GM12878 (cell line): ENCODE measurements around the gene PROSER3. TPM values are rescaled to one million over a fixed set of nuclear protein-coding genes. Genes with fewer than 3 reads are reported as not detected.

Experiments used
- ASH2L ChIP-seq: fragments of 300-600, 200-600 bp; sonication (generic); IDR thresholded peaks from 2 replicates; pipeline ENCODE4 v1.6.1; 2017; ENCODE audit warnings: low read depth, mild to moderate bottlenecking, borderline replicate concordance
- ATF7 ChIP-seq: fragments of 450-650 bp; IDR thresholded peaks from 2 replicates; pipeline ENCODE4 v1.6.1; 2016; ENCODE audit warnings: low read depth, mild to moderate bottlenecking
- BHLHE40 ChIP-seq, 2 experiments: fragments of 450-650 bp in 1 of 2; IDR thresholded peaks; 2 replicates each; pipeline ENCODE4 v1.6.1; 2011 to 2017; ENCODE audit warnings: low read depth in 2 of 2, borderline replicate concordance in 1 of 2, improper control_type of control experiment in 1 of 2, low read length in 1 of 2, mild to moderate bottlenecking in 1 of 2
- CBX5 ChIP-seq: sonication (generic); IDR thresholded peaks from 2 replicates; pipeline ENCODE4 v1.6.1; 2016; ENCODE audit warnings: low read depth, moderate library complexity, mild to moderate bottlenecking, inconsistent platforms
- CHD1 ChIP-seq: IDR thresholded peaks from 2 replicates; pipeline ENCODE4 v1.6.1; 2012; ENCODE audit warnings: low read depth, low read length, improper control_type of control experiment
- CHD2 ChIP-seq: IDR thresholded peaks from 2 replicates; pipeline ENCODE4 v1.6.1; 2011; ENCODE audit warnings: low read depth, low read length, improper control_type of control experiment, borderline replicate concordance
- CHD4 ChIP-seq: fragments of 200-600 bp; sonication (generic); IDR thresholded peaks from 2 replicates; pipeline ENCODE4 v1.6.1; 2016; ENCODE audit warnings: mild to moderate bottlenecking
- CREM ChIP-seq: IDR thresholded peaks from 2 replicates; pipeline ENCODE4 v1.6.1; 2014; ENCODE audit warnings: antibody characterized with exemption, low read depth
- EGR1 ChIP-seq, 2 experiments: IDR thresholded peaks; 1 replicate in 1 of 2; 2 replicates in 1 of 2; pipeline ENCODE4 v1.6.1; 2011 to 2012; ENCODE audit warnings: low read depth in 2 of 2, low read length in 2 of 2, borderline replicate concordance in 1 of 2, mild to moderate bottlenecking in 1 of 2, moderate library complexity in 1 of 2
- GABPA ChIP-seq: IDR thresholded peaks from 2 replicates; pipeline ENCODE4 v1.6.1; 2014; ENCODE audit warnings: antibody characterized with exemption, low read depth, mild to moderate bottlenecking, inconsistent platforms
- HCFC1 ChIP-seq: fragments of 150-350 bp; IDR thresholded peaks from 2 replicates; pipeline ENCODE4 v1.6.1; 2014; ENCODE audit warnings: low read length
- KLF5 ChIP-seq: fragments of 450-650 bp; IDR thresholded peaks from 2 replicates; pipeline ENCODE4 v1.6.1; 2014; ENCODE audit warnings: mild to moderate bottlenecking; ENCODE audit not compliant: partially characterized antibody
- MEF2A ChIP-seq: IDR thresholded peaks from 2 replicates; pipeline ENCODE4 v1.6.1; 2011; ENCODE audit warnings: low read depth, mild to moderate bottlenecking, low read length, moderate library complexity; ENCODE audit not compliant: insufficient read depth
- MEF2B ChIP-seq: fragments of 450-650 bp; IDR thresholded peaks from 2 replicates; pipeline ENCODE4 v1.6.1; 2018; ENCODE audit warnings: mild to moderate bottlenecking, moderate library complexity; ENCODE audit not compliant: partially characterized antibody, poor library complexity, severe bottlenecking
- NR2C2 ChIP-seq: IDR thresholded peaks from 2 replicates; pipeline ENCODE4 v1.6.1; 2011; ENCODE audit warnings: borderline replicate concordance, low read depth; ENCODE audit not compliant: control insufficient read depth, insufficient read length
- NRF1 ChIP-seq: conservative IDR thresholded peaks from 2 replicates; pipeline ENCODE4 v1.6.1; 2011; ENCODE audit warnings: mild to moderate bottlenecking, low read depth, low read length, improper control_type of control experiment
- PAX8 ChIP-seq: fragments of 450-650 bp; IDR thresholded peaks from 2 replicates; pipeline ENCODE4 v1.6.1; 2017; ENCODE audit warnings: mild to moderate bottlenecking, moderate library complexity
- RELA ChIP-seq: fragments of 450-650 bp; IDR thresholded peaks from 2 replicates; pipeline ENCODE4 v1.8.0; 2014; ENCODE audit warnings: borderline replicate concordance; ENCODE audit not compliant: partially characterized antibody
- SIX5 ChIP-seq: IDR thresholded peaks from 2 replicates; pipeline ENCODE4 v1.6.1; 2011; ENCODE audit warnings: mild to moderate bottlenecking, low read depth, low read length, moderate library complexity; ENCODE audit not compliant: severe bottlenecking
- SMAD5 ChIP-seq: IDR thresholded peaks from 2 replicates; pipeline ENCODE4 v1.6.1; 2016; ENCODE audit warnings: antibody characterized with exemption, low read depth
- SMARCA5 ChIP-seq: fragments of 450-650 bp; IDR thresholded peaks from 2 replicates; pipeline ENCODE4 v1.6.1; 2017; ENCODE audit warnings: mild to moderate bottlenecking
- SREBF1 ChIP-seq: IDR thresholded peaks from 2 replicates; pipeline ENCODE4 v1.6.1; 2012; ENCODE audit warnings: mild to moderate bottlenecking, low read length
- TAF1 ChIP-seq: IDR thresholded peaks from 2 replicates; pipeline ENCODE4 v1.6.1; 2011; ENCODE audit warnings: mild to moderate bottlenecking, low read depth, low read length, borderline replicate concordance
- TARDBP ChIP-seq: IDR thresholded peaks from 2 replicates; pipeline ENCODE4 v1.6.1; 2016; ENCODE audit warnings: borderline replicate concordance
- TCF3 ChIP-seq: IDR thresholded peaks from 2 replicates; pipeline ENCODE4 v1.6.1; 2012; ENCODE audit warnings: low read depth, mild to moderate bottlenecking, low read length, borderline replicate concordance; ENCODE audit not compliant: insufficient read depth
- YY1 ChIP-seq: IDR thresholded peaks from 2 replicates; pipeline ENCODE4 v1.6.1; 2011; ENCODE audit warnings: low read depth, mild to moderate bottlenecking, low read length
- ZNF274 ChIP-seq: IDR thresholded peaks from one replicate; pipeline ENCODE4 v1.8.0; 2011; ENCODE audit not compliant: insufficient read length, insufficient read depth
- ZSCAN29 ChIP-seq: fragments of 450-650 bp; IDR thresholded peaks from 2 replicates; pipeline ENCODE4 v1.6.1; 2017; ENCODE audit warnings: mild to moderate bottlenecking, moderate library complexity
- polyA plus RNA-seq, 11 experiments: library from polyadenylated mRNA; depleted of rRNA in 4 of 11; unstranded in 6 of 11; stranded (reverse) in 5 of 11; fragments of >200 nt; fragmentation: Nextera tagmentation in 4 of 11; fragmentation: Illumina TruSeq in 1 of 11; extraction: Ambion mirVana in 4 of 11; extraction: Trizol in 1 of 11; gene quantifications; 1 replicate in 1 of 11; 2 replicates in 10 of 11; pipeline versions ENCODE4 v1.2.1 to v1.2.3, GENCODE V29; 2011 to 2016; ENCODE audit warnings: inconsistent platforms in 2 of 11, missing spikeins in 2 of 11, low read depth in 1 of 11
- total RNA-seq, 4 experiments: library from RNA; depleted of rRNA in 3 of 4; stranded (reverse); fragments of >200 nt in 3 of 4; fragmentation: Illumina TruSeq in 1 of 4; extraction: Trizol in 1 of 4; gene quantifications; 2 replicates each; pipeline versions ENCODE4 v1.2.1 to v1.2.3, GENCODE V29; 2013 to 2021
- TF ChIP-seq, protein P1 (sequence below): IDR thresholded peaks from 2 replicates; pipeline ENCODE4 v1.6.1; 2011; ENCODE audit warnings: low read depth, mild to moderate bottlenecking, low read length, moderate library complexity, borderline replicate concordance; ENCODE audit errors: extremely low read depth
- TF ChIP-seq, protein P2 (sequence below): fragments of 150-350 bp; IDR thresholded peaks from 2 replicates; pipeline ENCODE4 v1.6.1; 2014; ENCODE audit warnings: mild to moderate bottlenecking, low read depth, low read length

The PROSER3 gene
- total and polyA plus RNA-seq, 10 of the 15 experiments (the other 5 are each of a cell fraction or from before 2014, with no cell fraction given): 0.85 to 25.1 (median 9.6) TPM

DNA sequence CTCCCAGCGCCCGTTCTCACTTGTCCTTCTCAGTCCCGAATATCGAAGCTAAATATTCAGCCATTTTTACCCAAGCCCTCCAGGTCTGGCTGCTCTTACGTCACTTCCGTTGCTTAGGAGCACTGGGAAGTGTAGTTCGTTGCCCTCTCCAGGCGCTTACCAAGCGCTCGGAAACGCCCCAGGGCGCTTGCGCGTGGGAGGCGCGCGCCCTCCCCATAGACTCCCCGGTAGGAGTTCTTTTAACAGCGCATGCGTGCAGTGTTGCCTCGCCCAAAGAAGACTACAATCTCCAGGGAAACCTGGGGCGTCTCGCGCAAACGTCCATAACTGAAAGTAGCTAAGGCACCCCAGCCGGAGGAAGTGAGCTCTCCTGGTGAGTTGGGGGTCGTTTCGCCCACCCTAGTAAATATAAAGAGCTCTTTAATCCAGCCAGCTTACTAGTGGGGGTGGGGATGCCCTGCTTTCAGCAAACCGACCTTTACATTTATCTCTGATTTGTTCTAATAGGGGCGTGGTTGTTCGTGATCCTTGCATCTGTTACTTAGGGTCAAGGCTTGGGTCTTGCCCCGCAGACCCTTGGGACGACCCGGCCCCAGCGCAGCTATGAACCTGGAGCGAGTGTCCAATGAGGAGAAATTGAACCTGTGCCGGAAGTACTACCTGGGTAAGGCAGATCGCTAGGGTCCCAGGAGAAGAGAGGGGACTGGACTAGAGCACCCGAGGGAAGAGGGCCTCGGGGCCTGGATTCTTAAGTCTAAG lies 12.5 kb upstream of the PROSER3 start, which contains the start of the genes PSENEN and U2AF1L4 (continued):
- TF ChIP-seq SREBF1: peak; percentile 66
- TF ChIP-seq CBX5: no peak
- no peak for TF ChIP-seq RELA
- peak; percentile 97 for TF ChIP-seq CREM
- TF ChIP-seq TCF3: no peak
- TF ChIP-seq ZSCAN29: no peak
- TF ChIP-seq KLF5: no peak
- TF ChIP-seq ASH2L: no peak
- peak; percentile 60; the same call in 1 of the 2 replicates for TF ChIP-seq TAF1
- TF ChIP-seq EGR1 (IDR thresholded peaks at IDR 0.05; ENCODE audit: borderline replicate concordance in 1 of 2, low read depth in 2 of 2, low read length in 2 of 2): peak in 1 of 2 experiments; percentile 65; a peak in 2 of 3 replicates
- peak; percentile 88 for TF ChIP-seq ATF7
- 0 out of 2 replicates have a peak, but pooled peaks have one; percentile 49 for TF ChIP-seq TARDBP
- TF ChIP-seq CHD4: no peak
- no peak for TF ChIP-seq NR2C2
- TF ChIP-seq BHLHE40 (IDR thresholded peaks at IDR 0.05; ENCODE audit: borderline replicate concordance in 1 of 2, low read depth in 2 of 2, low read length in 1 of 2): no peak
- TF ChIP-seq, protein P1, sequence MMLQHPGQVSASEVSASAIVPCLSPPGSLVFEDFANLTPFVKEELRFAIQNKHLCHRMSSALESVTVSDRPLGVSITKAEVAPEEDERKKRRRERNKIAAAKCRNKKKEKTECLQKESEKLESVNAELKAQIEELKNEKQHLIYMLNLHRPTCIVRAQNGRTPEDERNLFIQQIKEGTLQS: peak; percentile 27; the same call in 1 of the 2 replicates
- TF ChIP-seq CHD1: no peak
- TF ChIP-seq MEF2B: peak; percentile 46
- peak; percentile 94 for TF ChIP-seq YY1
- TF ChIP-seq, protein P2, sequence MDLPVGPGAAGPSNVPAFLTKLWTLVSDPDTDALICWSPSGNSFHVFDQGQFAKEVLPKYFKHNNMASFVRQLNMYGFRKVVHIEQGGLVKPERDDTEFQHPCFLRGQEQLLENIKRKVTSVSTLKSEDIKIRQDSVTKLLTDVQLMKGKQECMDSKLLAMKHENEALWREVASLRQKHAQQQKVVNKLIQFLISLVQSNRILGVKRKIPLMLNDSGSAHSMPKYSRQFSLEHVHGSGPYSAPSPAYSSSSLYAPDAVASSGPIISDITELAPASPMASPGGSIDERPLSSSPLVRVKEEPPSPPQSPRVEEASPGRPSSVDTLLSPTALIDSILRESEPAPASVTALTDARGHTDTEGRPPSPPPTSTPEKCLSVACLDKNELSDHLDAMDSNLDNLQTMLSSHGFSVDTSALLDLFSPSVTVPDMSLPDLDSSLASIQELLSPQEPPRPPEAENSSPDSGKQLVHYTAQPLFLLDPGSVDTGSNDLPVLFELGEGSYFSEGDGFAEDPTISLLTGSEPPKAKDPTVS: no peak
- no peak for TF ChIP-seq ZNF274
- peak; percentile 88 for TF ChIP-seq SIX5
- peak; percentile 93 for TF ChIP-seq GABPA
- peak; percentile 96 for TF ChIP-seq NRF1
- no peak for TF ChIP-seq SMAD5
- TF ChIP-seq HCFC1: peak; percentile 93
- TF ChIP-seq MEF2A: no peak
- TF ChIP-seq SMARCA5: no peak
- TF ChIP-seq PAX8: no peak
- peak; percentile 71; the same call in 1 of the 2 replicates for TF ChIP-seq CHD2
